HCT116 (cell line): Measurements from ENCODE around the gene HOTAIR.

Experiments used
- CTCF ChIP-seq, 3 experiments: fragments of 200-600 bp in 1 of 3; sonication (generic) in 1 of 3; IDR thresholded peaks in 2 of 3; conservative IDR thresholded peaks in 1 of 3; 2 replicates each; pipeline ENCODE4 v1.5.1; 2012 to 2017; ENCODE audit warnings: low read depth in 2 of 3, low read length in 2 of 3, antibody characterized with exemption in 1 of 3, borderline replicate concordance in 1 of 3, control low read depth in 1 of 3, mild to moderate bottlenecking in 1 of 3, mixed read lengths in 1 of 3, mixed run types in 1 of 3, moderate library complexity in 1 of 3; ENCODE audit not compliant: insufficient read depth in 1 of 3
- EGR1 ChIP-seq: IDR thresholded peaks from 2 replicates; pipeline ENCODE4 v1.6.1; 2012; ENCODE audit warnings: low read depth
- POLR2A ChIP-seq: IDR thresholded peaks from 2 replicates; pipeline ENCODE4 v1.7.0; 2011; ENCODE audit warnings: borderline replicate concordance; ENCODE audit not compliant: insufficient read depth, insufficient read length; ENCODE audit errors: extremely low read depth
- TF ChIP-seq, protein P1 (sequence below): IDR thresholded peaks from 2 replicates; pipeline ENCODE4 v1.6.1; 2011; ENCODE audit warnings: mild to moderate bottlenecking, low read length, moderate library complexity; ENCODE audit not compliant: insufficient replicate concordance; ENCODE audit errors: extremely low read depth

- TF ChIP-seq, protein P1, sequence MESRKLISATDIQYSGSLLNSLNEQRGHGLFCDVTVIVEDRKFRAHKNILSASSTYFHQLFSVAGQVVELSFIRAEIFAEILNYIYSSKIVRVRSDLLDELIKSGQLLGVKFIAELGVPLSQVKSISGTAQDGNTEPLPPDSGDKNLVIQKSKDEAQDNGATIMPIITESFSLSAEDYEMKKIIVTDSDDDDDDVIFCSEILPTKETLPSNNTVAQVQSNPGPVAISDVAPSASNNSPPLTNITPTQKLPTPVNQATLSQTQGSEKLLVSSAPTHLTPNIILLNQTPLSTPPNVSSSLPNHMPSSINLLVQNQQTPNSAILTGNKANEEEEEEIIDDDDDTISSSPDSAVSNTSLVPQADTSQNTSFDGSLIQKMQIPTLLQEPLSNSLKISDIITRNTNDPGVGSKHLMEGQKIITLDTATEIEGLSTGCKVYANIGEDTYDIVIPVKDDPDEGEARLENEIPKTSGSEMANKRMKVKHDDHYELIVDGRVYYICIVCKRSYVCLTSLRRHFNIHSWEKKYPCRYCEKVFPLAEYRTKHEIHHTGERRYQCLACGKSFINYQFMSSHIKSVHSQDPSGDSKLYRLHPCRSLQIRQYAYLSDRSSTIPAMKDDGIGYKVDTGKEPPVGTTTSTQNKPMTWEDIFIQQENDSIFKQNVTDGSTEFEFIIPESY: no peak
- TF ChIP-seq POLR2A: no peak
- no peak for TF ChIP-seq CTCF (IDR thresholded peaks at IDR 0.05 in 2 of 3, conservative IDR thresholded peaks at IDR 0.05 in 1 of 3; ENCODE audit: borderline replicate concordance in 1 of 3, insufficient read depth in 1 of 3, low read depth in 2 of 3, low read length in 2 of 3)
- TF ChIP-seq EGR1: no peak
Observed at GRCh38 chr12:53949631-53950436, 24.9 kb downstream of the HOTAIR start.
